HepG2 (cell line): ENCODE results near the gene DSTN. TPM values are rescaled to one million over a fixed set of nuclear protein-coding genes. Genes with fewer than 3 reads are reported as not detected.

Source experiments
- CTCF ChIP-seq: sonication (generic); formaldehyde crosslinking; IDR thresholded peaks from 2 replicates; pipeline ENCODE4 v1.5.0; 2020; ENCODE audit warnings: mild to moderate bottlenecking, missing genetic modification reagents, moderate library complexity
- POGZ ChIP-seq: sonication (generic); formaldehyde crosslinking; IDR thresholded peaks from 2 replicates; pipeline ENCODE4 v1.4.0; 2020; ENCODE audit warnings: mild to moderate bottlenecking, missing genetic modification reagents
- RARA ChIP-seq: IDR thresholded peaks from 2 replicates; pipeline ENCODE4 v1.6.1; 2016; ENCODE audit warnings: missing genetic modification reagents, missing compliant biosample characterization
- U2AF2 ChIP-seq: fragments of 200-400 bp; formaldehyde crosslinking; IDR thresholded peaks from 2 replicates; pipeline ENCODE4 v1.6.1; 2017; ENCODE audit warnings: low read depth, mild to moderate bottlenecking, low read length
- ZNF275 ChIP-seq: sonication (generic); formaldehyde crosslinking; IDR thresholded peaks from 2 replicates; pipeline ENCODE4 v1.8.0; 2022; ENCODE audit warnings: missing genetic modification reagents, mild to moderate bottlenecking, inconsistent platforms, borderline replicate concordance
- ZNF331 ChIP-seq: sonication (generic); formaldehyde crosslinking; IDR thresholded peaks from 2 replicates; pipeline ENCODE4 v1.4.0; 2020; ENCODE audit warnings: missing genetic modification reagents
- ZNF556 ChIP-seq: sonication (generic); formaldehyde crosslinking; IDR thresholded peaks from 2 replicates; pipeline ENCODE4 v1.4.0; 2020; ENCODE audit warnings: mild to moderate bottlenecking, missing genetic modification reagents, borderline replicate concordance
- polyA plus RNA-seq, 8 experiments: library from polyadenylated mRNA; depleted of rRNA in 3 of 8; stranded (reverse) in 7 of 8; unstranded in 1 of 8; fragments of >200 nt; fragmentation: Illumina TruSeq in 4 of 8; extraction: Trizol in 4 of 8; gene quantifications; 2 replicates each; pipeline versions ENCODE4 v1.2.1 to v1.2.3, GENCODE V29; 2011 to 2016; ENCODE audit warnings: low read depth in 4 of 8, missing spikeins in 1 of 8, mixed read lengths in 1 of 8; ENCODE audit not compliant: insufficient read depth in 1 of 8
- total RNA-seq, 5 experiments: library from RNA; depleted of rRNA; stranded (reverse); fragments of >200 nt; fragmentation: Illumina TruSeq; extraction: Trizol; gene quantifications; 2 replicates each; pipeline ENCODE4 v1.2.3, GENCODE V29; 2016; ENCODE audit warnings: low read depth in 1 of 5
- TF ChIP-seq, protein P1 (sequence below), 2 experiments: sonication (generic) in 1 of 2; formaldehyde crosslinking in 1 of 2; IDR thresholded peaks; 2 replicates each; pipeline versions ENCODE4 v1.5.1 to v1.6.1; 2011 to 2020; ENCODE audit warnings: borderline replicate concordance in 1 of 2, low read depth in 1 of 2, low read length in 1 of 2, mild to moderate bottlenecking in 1 of 2, missing genetic modification reagents in 1 of 2, moderate library complexity in 1 of 2
- TF ChIP-seq, protein P2 (sequence below): sonication (generic); formaldehyde crosslinking; IDR thresholded peaks from 2 replicates; pipeline ENCODE4 v1.4.0; 2020; ENCODE audit warnings: missing genetic modification reagents

Gene DSTN
- total and polyA plus RNA-seq, 2 of the 13 experiments (the other 11 are each of a cell fraction or from before 2014, with no cell fraction given): 27.6 to 106 TPM

GRCh38 chr20:17524560-17524959 lies 45.3 kb upstream of the DSTN start (continued):
- TF ChIP-seq, protein P1, sequence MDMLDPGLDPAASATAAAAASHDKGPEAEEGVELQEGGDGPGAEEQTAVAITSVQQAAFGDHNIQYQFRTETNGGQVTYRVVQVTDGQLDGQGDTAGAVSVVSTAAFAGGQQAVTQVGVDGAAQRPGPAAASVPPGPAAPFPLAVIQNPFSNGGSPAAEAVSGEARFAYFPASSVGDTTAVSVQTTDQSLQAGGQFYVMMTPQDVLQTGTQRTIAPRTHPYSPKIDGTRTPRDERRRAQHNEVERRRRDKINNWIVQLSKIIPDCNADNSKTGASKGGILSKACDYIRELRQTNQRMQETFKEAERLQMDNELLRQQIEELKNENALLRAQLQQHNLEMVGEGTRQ (IDR thresholded peaks at IDR 0.05; ENCODE audit: low read depth, low read length): no peak
- TF ChIP-seq, protein P1 (CRISPR knock-in tag; IDR thresholded peaks at IDR 0.05; ENCODE audit: borderline replicate concordance): no peak
- no peak for TF ChIP-seq ZNF331
- no peak for TF ChIP-seq ZNF556
- no peak for TF ChIP-seq ZNF275 (CRISPR knock-in tag)
- TF ChIP-seq, protein P2, sequence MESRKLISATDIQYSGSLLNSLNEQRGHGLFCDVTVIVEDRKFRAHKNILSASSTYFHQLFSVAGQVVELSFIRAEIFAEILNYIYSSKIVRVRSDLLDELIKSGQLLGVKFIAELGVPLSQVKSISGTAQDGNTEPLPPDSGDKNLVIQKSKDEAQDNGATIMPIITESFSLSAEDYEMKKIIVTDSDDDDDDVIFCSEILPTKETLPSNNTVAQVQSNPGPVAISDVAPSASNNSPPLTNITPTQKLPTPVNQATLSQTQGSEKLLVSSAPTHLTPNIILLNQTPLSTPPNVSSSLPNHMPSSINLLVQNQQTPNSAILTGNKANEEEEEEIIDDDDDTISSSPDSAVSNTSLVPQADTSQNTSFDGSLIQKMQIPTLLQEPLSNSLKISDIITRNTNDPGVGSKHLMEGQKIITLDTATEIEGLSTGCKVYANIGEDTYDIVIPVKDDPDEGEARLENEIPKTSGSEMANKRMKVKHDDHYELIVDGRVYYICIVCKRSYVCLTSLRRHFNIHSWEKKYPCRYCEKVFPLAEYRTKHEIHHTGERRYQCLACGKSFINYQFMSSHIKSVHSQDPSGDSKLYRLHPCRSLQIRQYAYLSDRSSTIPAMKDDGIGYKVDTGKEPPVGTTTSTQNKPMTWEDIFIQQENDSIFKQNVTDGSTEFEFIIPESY (CRISPR knock-in tag): no peak
- no peak for TF ChIP-seq RARA (CRISPR knock-in tag)
- no peak for TF ChIP-seq CTCF (CRISPR knock-in tag)
- TF ChIP-seq POGZ (CRISPR knock-in tag): no peak
- no peak for TF ChIP-seq U2AF2
